Pons (tissue), 1 donor: ENCODE data around the gene XIST.
A peak's percentile ranks its signal among the peaks of the same experiment; 100 is the strongest.
"Not testable (repeated sequence)": the region's sequence is repeated elsewhere in the genome, so short reads cannot be mapped to it uniquely, and the experiment has no call there.

ENCODE experiments used
- DNase-seq: peaks from one replicate; pipeline ENCODE4 v3.0.0-alpha.2; 2016; ENCODE audit warnings: low spot score

Gene XIST

DNA sequence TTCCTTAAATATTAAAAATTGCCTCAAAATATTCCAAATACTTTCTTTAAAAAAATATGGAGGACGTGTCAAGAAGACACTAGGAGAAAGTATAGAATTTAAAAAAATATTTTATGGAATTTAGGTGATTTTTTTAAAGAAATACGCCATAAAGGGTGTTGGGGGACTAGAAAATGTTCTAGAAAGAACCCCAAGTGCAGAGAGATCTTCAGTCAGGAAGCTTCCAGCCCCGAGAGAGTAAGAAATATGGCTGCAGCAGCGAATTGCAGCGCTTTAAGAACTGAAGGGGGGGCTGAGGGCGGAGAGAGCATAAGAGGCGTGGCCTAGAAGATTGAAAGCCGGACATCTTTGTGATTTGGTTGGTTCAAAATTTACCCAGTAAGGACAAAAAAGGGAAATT lies at the start of gene XIST:
Gene XIST (minus strand): TSS at position 248 of the 400 bp plus-strand sequence.
- DNase-seq: no peak

DNA sequence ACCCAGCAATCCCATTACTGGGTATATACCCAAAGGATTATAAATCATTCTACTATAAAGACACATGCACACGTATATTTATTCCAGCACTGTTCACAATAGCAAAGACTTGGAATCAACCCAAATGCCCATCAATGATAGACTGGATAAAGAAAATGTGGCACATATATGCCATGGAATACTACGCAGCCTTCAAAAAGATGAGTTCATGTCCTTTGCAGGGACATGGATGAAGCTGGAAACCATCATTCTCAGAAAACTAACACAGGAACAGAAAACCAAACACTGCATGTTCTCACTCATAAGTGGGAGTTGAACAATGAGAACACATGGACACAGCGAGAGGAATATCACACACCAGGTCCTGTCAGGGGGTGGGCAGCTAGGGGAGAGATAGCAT lies 45.8 kb upstream of the XIST start:
- DNase-seq: not testable (repeated sequence)

DNA sequence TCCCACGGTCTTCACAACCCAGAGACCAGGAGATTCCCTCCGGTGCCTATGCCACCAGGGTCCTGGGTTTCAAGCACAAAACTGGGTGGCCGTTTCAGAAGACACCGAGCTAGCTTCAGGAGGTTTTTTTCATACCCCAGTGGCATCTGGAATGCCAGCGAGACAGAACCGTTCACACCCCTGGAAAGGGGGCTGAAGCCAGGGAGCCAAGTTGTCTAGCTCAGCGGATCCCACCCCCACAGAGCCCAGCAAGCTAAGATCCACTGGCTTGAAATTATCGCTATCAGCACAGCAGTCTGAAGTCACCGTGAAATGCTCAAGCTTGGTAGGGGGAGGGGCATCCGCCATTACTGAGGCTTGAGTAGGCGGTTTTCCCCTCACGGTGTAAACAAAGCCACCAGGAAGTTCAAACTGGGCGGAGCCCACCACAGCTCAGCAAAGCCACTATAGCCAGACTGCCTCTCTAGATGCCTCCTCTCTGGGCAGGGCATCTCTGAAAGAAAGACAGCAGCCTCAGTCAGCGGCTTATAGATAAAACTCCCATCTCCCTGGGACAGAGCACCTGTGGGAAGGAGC lies 40.1 kb upstream of the XIST start:
- not testable (repeated sequence) for DNase-seq

GRCh38 chrX:73882260-73882659 lies 29.7 kb upstream of the XIST start:
- DNase-seq: not testable (repeated sequence)

DNA sequence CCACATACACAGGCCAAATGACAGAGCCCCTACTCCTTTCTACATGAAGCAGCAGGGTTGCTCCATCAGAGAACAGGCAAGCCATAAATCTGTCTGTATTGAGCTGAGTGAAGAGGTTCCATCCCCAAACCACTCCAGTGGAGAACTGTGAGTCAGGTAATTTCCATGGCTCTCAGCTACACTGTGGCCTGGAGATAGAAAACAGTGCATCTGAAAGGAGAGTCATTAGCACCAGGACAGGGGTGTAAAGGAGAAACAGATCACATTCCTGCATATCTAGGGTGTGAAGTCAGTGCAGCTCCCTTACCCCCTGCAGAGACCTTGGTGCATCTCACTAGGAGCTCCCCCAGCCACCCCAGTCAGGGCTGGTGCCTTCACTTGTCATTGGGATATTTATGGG lies 25.2 kb upstream of the XIST start:
- DNase-seq: no peak

GRCh38 chrX:73876911-73877310 lies 24.4 kb upstream of the XIST start:
- no peak for DNase-seq

- DNase-seq: no peak
Measured at GRCh38 chrX:73868916-73869315, 16.4 kb upstream of the XIST start.

GRCh38 chrX:73867144-73867543 lies 14.6 kb upstream of the XIST start:
- no peak for DNase-seq

DNA sequence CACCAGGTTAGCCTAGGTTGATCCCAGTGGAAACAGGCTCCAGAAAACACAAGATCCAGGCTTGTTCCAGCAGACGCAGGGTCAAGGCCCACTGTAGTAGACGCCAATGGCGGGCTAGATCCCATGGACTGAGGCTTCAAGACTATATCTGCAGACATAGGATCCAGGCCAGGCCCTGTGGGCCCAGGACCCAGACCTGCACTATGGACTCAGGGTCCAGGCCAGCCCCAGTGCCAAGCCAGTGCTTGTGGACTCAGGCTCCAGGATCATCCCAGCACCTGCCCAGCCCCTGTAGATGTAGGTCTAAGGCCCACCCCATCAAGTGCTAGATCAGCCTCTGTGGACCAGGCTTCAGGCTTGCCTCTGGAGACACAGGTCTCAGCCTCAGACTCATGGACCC lies 11.3 kb upstream of the XIST start:
- DNase-seq: no peak

DNA sequence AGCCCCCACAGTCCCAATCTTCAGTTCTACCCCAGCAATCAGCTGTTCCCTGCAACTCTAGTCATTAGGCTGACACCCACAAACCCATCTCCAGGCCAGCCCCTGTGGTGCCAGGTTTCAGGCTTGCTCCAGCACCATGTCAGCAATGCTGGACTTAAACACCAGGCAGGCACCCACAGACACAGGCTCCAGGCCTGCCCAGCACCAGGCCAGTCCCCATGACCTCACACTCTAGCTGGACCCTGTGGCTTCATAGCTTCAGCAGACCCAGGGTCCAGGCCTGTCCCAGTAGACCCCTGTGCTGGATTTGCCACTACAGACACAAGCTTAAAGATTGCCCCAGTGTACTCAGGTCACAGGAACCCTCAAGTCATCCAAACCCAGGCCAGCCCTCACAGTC lies 10.8 kb upstream of the XIST start:
- no peak for DNase-seq

DNA sequence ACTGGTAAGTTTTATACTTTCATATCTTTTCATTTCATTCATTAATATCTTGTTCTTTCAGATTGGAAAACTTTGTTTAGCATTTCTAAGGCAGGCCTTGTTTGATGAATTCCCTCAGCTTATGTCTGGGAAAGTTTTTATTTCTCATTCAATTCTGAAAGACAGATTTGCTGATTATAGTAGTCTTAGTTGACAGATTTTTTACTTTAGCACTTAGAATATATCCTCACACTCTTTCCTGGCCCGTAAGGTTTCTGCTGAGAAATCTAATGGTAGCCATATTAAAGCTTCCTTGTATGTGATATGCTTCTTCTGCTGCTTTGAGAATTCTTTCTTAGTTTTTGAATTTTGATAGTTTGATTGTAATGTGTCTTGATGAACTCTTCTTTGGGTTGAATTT lies 7.1 kb upstream of the XIST start:
- no peak for DNase-seq

DNA sequence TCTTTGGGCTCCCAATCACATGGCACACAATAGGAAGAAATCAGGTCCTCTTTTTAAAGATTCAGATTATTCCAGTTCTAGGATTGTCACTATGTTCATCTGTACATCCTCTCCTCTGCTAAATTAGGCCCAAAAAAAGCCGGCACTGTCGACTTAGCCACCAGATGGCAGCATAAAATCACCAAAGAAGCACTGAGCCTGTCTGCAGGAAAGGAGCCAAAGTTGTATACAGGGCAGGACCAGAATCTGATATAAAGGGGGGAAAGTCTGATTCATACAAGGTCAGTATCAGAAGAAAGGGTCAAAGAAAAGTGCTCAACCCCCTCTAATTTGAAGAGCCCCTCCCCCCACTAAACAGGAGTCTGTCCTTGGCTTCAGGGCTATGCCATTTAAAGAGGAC lies 3.0 kb upstream of the XIST start:
- peak; percentile 69 for DNase-seq

- no peak for DNase-seq
Measured at GRCh38 chrX:73852022-73852421, 492 bp downstream of the XIST start.

DNA sequence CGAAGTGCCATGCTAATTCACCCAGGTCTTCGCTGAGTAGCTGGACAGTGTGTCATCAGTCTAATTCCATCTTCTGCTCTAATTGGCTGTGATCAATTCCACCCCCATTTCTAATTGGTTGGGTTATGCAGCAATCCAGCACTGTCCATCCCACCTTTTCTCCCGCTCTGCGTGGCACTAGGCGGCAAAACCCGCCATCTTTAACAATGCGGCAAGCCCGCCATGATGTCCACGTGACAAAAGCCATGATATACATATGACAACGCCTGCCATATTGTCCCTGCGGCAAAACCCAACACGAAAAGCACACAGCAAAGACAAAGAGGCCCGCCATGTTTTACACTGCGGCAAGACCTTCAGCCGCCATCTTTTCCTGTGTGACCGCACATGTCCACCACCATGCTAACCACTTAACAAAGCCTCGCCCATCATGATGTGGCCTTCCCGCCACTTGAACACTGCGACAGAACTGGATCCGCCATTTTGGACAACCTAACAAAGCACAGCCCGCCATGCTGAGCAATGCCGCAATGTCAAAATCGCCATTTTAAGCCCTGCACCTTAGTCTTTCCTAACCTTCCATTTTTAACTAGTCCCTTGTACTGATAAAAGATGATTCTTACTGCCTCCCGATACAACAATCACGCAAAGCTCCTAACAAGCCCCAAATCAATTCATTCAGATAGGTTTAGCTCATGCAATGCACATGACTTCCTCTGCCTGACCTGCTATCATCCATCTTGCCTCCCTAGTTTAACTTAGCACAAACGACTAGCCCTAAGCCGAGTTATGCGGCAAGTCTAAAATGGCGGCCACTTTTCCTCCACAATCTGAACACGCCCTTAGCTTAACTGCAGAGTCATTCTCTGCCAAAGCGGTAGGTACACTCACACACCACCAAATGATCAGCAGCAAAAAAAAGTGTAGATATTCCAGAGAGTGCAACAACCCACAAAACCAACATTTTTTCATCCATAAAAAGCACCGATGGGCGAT lies 1.2 kb downstream of the XIST start:
- no peak for DNase-seq

- DNase-seq: no peak
Measured at GRCh38 chrX:73850124-73851013, 2.1 kb downstream of the XIST start.

- no peak for DNase-seq
Measured at GRCh38 chrX:73849073-73849472, 3.4 kb downstream of the XIST start.

GRCh38 chrX:73847991-73848390 lies 4.5 kb downstream of the XIST start:
- DNase-seq: no peak

DNA sequence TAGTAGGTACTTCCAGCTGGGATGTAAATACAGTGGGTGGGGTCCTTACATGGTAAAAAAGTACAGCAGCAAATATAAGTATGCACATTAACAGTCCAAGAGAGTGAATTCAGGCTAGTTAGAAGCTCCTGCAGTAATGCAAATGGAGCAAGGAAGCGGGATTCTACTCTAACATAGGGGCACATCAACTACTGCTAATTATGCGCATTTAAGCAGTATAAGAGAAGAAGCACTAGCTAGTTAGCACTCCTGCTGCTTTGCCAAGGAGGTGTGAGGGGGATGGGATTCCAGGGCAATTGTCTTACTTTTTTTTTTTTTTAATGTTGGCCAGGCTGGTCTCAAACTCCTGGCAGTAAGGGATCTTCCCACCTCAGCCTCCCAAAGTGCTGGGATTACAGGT lies 5.4 kb downstream of the XIST start:
- DNase-seq: no peak

DNA sequence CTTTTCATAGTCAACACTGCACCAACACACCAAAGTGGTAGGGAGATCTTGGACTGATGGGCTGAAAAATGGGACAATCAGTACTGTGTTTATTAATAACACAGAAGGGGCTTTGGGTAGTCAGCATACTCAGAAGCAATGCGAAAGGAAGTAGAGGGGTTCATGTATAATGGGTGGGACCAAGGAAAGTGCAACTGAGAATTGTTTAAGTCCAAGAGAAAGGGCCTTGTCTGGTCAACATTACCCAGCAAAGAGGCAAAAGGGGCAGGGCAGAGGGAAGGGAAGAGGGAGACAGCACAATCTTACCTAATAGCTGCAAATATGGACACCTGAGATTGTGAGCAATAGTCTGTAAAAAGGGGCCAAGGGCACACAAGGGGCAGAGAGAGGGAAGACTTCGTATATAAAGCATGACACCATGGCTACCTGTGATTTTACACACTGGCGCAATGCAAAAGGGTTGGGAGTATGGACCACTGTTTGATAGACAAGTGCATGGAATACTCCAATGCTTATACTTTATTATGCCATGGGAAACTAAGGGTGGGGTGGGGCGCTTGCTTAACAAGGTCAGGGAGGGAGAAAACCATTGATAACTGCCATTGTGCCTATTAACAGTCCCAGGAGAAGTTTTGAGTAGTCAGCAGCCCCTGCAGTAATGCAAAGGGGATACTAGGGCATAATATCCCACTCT lies 9.8 kb downstream of the XIST start:
- DNase-seq: no peak

GRCh38 chrX:73841337-73841736 lies 11.2 kb downstream of the XIST start:
- no peak for DNase-seq

DNA sequence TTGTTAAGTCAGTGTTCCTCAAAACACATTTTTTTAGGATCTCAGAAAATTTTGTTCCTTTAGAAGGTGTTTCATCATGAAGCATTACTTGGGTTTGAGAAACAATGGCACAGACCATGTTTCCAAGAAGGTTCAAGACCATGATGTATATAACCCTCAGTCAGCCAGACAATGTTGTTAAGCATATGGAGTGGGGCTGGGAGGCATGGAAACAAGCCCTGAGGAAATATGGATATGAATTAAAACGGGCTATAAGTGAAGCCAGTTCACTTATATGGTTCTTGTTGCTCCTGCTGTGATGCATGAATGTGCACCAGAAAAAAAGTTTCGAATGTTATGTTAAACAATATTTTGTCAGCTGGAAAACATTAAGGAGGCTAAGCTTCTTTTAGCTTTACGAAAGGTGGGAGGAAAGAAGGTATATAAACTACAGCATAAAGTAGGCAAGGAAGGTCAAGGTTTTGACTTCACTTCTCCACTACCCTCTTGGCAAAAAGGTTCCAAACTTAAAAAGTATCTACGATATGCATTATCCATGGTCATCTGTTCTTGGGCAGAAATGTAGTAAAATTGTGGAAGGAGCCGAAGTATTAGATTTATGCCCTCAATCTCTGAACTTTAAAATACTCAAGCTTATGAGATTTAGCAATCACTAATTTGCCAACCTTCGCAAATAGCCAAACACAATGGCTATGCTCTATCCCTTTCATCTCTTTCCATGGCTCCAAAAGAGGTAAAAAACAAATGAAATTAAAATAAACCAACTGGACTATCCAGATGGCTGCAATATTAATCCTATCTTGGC lies 12.2 kb downstream of the XIST start:
- DNase-seq: no peak
